ENCODE measurements around the gene DESI2. TPM values are rescaled to one million over a fixed set of nuclear protein-coding genes. Genes with fewer than 3 reads are reported as not detected.

Gene DESI2
- polyA plus RNA-seq, 2 of the 4 experiments (the other 2 are of a cell fraction), result 29.3 to 57.8 TPM

- TF ChIP-seq HMGXB4 (CRISPR knock-in tag; IDR thresholded peaks at IDR 0.05; ENCODE audit: borderline replicate concordance) (no peak), MAX (IDR thresholded peaks at IDR 0.05) (no peak), TFCP2L1 (CRISPR knock-in tag; IDR thresholded peaks at IDR 0.05) (no peak), PBX3 (IDR thresholded peaks at IDR 0.05) (no peak), TP53 (CRISPR knock-in tag; IDR thresholded peaks at IDR 0.05) (no peak), RAD21 (conservative IDR thresholded peaks at IDR 0.05 in 1 of 2, IDR thresholded peaks at IDR 0.05 in 1 of 2) (no peak), CBX8 (IDR thresholded peaks at IDR 0.05) (no peak), CTCF (IDR thresholded peaks at IDR 0.05) (no peak), SREBF2 (IDR thresholded peaks at IDR 0.05) (no peak)
Observed at GRCh38 chr1:244700808-244701207, 47.9 kb downstream of the DESI2 start (continued).

- CTCF ChIA-PET, result no interaction called here
- Histone ChIP-seq H3K4me3 (no peak overlapping the region), H3K4me1 (no peaks in the 10 kb centered on the region), H3K27ac (no peak overlapping the region), H3K9me3 (no peaks in the 10 kb centered on the region), H3K4me2 (no peak overlapping the region)
- DNase-seq (ENCODE audit: low read depth in 1 of 2, low spot score in 1 of 2) (no peak), ATAC-seq (no peak), FAIRE-seq (no peak)
- POLR2A ChIA-PET, result no interaction called here
- 94% methylated on average over 3 of the region's 3 CpGs for whole genome bisulfite sequencing (ENCODE audit: missing lambda C conversion rate)
- TF ChIP-seq TFCP2L1 (CRISPR knock-in tag; IDR thresholded peaks at IDR 0.05), result no peak
- no peak for TF ChIP-seq ZNF302 (CRISPR knock-in tag; IDR thresholded peaks at IDR 0.05)
- no peak for TF ChIP-seq ELK1 (IDR thresholded peaks at IDR 0.05; ENCODE audit: low read depth, low read length)
- no peak for TF ChIP-seq KDM5A (IDR thresholded peaks at IDR 0.05)
- no peak for TF ChIP-seq USF2 (IDR thresholded peaks at IDR 0.05)
- no peak for TF ChIP-seq HEYL (CRISPR knock-in tag; IDR thresholded peaks at IDR 0.05)
- no peak for TF ChIP-seq GATA3 (IDR thresholded peaks at IDR 0.05; ENCODE audit: borderline replicate concordance)
- TF ChIP-seq PBX3 (IDR thresholded peaks at IDR 0.05), result no peak
- TF ChIP-seq CHD2 (IDR thresholded peaks at IDR 0.05; ENCODE audit: low read length, partially characterized antibody), result no peak
- no peak for TF ChIP-seq NFE2L2 (conservative IDR thresholded peaks at IDR 0.05; ENCODE audit: low read length)
- no peak for TF ChIP-seq FOXS1 (CRISPR knock-in tag; IDR thresholded peaks at IDR 0.05)
- TF ChIP-seq FOSL2 (IDR thresholded peaks at IDR 0.05), result no peak
- no peak for TF ChIP-seq FOSL2 (CRISPR knock-in tag; IDR thresholded peaks at IDR 0.05)
- TF ChIP-seq NPAS2 (CRISPR knock-in tag; IDR thresholded peaks at IDR 0.05; ENCODE audit: borderline replicate concordance), result no peak
- no peak for TF ChIP-seq ESRRA (IDR thresholded peaks at IDR 0.05; ENCODE audit: borderline replicate concordance, low read length)
Observed at GRCh38 chr1:244702620-244703019, 49.7 kb downstream of the DESI2 start.
